HG03354 (cell line): ENCODE measurements around the gene AP5B1.

Source experiments
- ATAC-seq: cut with Tn5 transposase; IDR thresholded peaks from one replicate; pipeline ENCODE4 v1.9.1; 2021; ENCODE audit warnings: mild to moderate bottlenecking; ENCODE audit not compliant: unreplicated experiment, poor library complexity, severe bottlenecking

Gene AP5B1

GRCh38 chr11:65727865-65728264 lies 52.9 kb downstream of the AP5B1 start:
- ATAC-seq, result no peak

GRCh38 chr11:65726660-65727059 lies 54.1 kb downstream of the AP5B1 start:
- no peak for ATAC-seq
